ENCODE data around the gene CDC42BPA.
A peak's percentile ranks its signal among the peaks of the same experiment; 100 is the strongest.
"Not testable (repeated sequence)": the region's sequence is repeated elsewhere in the genome, so short reads cannot be mapped to it uniquely, and the experiment has no call there.

The CDC42BPA gene

DNA sequence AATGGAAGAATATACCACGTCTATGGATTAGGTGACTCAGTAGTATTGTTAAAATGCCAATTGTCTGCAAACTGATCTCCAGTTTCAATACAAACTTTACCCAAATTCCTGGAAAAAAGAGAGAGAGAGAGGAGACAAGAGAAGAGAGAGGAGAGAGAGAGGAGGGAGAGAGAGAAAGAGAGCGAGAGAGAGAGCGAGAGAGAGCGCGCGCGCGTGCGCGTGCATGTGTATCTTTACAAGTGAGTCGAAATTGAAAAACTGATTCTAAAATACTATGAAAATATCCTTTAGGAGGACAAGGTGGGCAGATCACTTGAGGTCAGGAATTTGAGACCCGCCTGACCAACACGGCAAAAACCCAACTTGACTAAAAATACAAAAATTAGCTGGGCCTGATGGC lies 65.2 kb downstream of the CDC42BPA start:
- no peak for DNase-seq

DNA sequence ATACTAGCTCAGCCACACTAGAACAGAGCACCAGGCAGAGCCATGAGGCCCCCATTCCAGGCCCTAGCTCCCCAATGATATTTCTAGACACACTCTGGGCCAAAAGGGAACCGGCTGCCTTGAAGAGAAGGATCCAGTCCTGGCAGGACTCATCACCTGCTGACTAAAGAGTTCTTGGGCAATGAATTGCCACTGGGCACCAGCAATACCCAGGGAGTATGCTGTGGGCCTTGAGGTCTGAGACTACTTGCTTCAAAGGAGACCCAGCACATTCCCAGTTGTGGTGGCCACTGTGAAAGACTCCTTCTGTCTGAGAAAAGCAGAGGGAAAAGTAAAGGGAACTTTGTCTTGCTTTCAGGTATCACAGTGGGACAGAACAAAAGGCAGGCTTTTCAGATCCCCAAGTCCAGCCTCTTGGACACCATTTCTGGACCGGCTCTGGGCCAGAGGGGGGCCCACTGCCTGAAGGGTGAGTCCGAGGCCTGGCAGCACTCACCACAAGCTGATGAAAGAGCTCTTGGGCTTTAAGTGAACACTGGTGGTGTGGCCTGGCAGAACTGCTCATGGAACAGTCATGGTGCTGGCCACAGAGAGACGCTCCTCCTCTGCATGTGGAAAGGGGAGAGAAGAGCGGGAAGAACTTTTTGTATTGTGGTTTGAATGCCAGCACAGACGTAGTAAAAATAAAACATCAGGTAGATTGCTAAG lies 72.5 kb downstream of the CDC42BPA start:
- DNase-seq, result no peak

GRCh38 chr1:227244339-227245118 lies 73.8 kb downstream of the CDC42BPA start:
- DNase-seq, result peak; percentile 22

GRCh38 chr1:227242811-227243682 lies 75.2 kb downstream of the CDC42BPA start:
- DNase-seq, result no peak

- no peak for DNase-seq
Measured at GRCh38 chr1:227240983-227241382, 77.3 kb downstream of the CDC42BPA start.

- peak; percentile 89 for DNase-seq
Measured at GRCh38 chr1:227234998-227235405, 83.3 kb downstream of the CDC42BPA start.

DNA sequence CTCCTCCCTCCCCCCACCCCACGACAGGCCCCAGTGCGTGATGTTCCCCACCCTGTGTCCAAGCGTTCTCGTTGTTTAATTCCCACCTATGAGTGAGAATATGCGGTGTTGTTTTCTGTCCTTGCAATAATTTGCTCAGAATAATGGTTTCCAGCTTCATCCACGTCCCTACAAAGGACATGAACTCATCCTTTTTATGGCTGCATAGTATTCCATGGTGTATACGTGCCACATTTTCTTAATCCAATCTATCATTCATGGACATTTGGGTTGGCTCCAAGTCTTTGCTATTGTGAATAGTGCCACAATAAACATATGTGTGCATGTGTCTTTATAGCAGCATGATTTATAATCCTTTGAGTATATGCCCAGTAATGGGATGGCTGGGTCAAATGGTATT lies 87.2 kb downstream of the CDC42BPA start:
- not testable (repeated sequence) for DNase-seq

GRCh38 chr1:227228201-227228600 lies 90.1 kb downstream of the CDC42BPA start:
- no peak for DNase-seq

GRCh38 chr1:227227761-227228160 lies 90.5 kb downstream of the CDC42BPA start:
- DNase-seq, result no peak

- DNase-seq, result peak; percentile 76
Measured at GRCh38 chr1:227225715-227226346, 92.5 kb downstream of the CDC42BPA start.

GRCh38 chr1:227223171-227223806 lies 95.0 kb downstream of the CDC42BPA start:
- peak; percentile 55 for DNase-seq

DNA sequence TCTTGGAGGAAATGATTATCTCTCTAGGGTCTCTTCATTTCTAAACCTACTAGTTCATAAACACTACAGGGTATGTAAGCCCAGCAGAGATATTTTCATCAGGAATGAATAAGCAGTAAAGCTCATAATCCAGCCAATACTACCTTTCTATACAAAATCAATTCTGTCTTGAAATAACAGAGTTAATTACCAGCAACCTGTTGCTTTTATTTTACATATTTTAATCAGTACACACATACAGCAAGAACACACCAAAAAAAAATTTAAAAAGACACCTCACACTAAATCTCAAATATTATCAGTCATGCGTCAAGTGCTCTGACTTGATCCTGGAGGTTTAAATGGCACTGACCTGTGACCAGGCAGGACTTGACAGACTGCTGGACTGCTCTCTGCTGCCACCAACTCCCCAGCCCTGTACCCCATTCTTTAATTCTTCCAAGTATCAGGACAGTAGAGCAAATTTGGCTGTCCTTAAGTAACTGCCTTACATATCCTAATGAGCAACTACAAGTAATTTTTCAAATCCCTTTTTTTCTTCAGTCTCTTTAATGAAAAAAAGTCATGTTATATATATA lies 98.5 kb downstream of the CDC42BPA start:
- DNase-seq, result peak; percentile 35

DNA sequence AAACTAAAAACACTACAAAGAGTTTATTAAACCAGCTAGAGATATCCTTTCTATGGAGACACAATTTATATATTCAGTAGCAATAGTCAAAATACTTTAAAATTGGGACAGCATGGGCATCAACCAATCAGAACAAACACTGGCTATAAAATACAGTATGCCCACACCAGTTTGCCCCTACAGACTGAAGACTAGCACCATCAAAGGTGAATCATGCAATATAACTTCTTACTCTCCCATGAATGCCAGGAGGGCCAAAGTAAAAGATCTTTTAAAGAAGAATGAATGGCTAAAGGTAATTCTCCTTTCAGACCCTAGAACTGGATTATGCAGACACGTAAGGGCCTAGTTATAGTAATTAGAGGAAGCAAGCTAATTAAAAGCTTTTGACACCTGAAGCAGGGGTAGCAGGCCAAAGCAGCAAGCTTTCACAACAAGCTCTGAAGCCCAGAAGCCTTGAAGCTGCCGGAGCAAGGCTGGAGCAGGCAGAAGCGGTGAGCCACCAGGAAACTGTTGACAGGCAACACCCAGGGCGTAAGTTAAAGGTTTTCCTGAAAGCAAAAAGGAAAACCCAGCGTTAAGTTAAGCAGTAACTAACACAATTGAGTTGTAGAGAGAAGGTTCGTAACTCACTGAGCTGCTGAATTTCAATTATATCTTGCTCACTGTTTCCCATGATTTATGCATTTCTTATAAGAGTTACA lies 99.3 kb downstream of the CDC42BPA start:
- DNase-seq, result peak; percentile 36

DNA sequence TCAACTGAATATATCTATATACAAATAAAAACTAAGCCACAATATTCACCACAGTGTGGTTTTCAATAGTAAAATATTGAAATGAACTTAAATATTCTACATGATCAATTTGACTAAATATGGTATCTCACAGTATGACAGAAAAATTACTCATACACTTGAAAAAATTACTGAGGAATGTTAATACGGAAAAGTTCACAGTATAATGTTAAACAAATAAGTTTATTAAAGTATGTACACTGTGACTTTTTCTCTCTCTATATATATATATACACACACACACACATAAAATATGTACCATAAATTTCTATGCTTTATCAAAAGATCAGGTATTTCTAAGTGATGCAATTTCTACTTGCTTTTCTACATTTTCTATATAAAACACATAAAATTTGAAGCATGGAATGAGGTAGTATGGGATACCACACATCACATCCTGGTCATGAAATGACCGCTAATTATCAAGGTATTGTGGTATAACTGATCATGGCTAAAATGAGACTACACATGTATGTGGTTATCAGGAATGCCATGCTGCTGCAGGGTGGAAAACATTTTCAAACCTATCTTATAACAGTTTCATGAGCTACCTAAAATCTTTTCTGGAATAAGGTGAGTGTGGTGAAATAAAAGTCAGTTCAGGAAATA lies 102.3 kb downstream of the CDC42BPA start:
- DNase-seq, result no peak

- DNase-seq, result no peak
Measured at GRCh38 chr1:227214207-227214606, 104.1 kb downstream of the CDC42BPA start.

GRCh38 chr1:227213426-227213825 lies 104.9 kb downstream of the CDC42BPA start:
- no peak for DNase-seq

DNA sequence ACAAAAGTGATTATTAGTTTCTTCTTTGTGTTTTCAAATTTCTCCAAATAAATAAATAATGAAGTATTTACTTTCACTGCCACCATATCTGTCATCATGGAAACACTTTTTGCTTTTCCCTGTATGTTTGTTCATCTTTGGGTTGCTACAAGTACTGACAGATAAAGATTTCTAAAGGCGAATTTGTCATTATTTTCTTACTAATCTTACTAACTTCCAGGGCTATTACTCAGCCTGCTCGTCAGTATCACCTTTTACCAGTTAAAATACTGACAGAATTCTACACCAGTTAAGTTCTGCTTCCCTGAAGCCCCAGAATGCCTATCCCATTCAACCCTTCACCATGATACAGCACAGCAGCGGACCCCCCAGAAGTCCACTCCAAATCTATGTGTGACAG lies 106.1 kb downstream of the CDC42BPA start:
- DNase-seq, result no peak

DNA sequence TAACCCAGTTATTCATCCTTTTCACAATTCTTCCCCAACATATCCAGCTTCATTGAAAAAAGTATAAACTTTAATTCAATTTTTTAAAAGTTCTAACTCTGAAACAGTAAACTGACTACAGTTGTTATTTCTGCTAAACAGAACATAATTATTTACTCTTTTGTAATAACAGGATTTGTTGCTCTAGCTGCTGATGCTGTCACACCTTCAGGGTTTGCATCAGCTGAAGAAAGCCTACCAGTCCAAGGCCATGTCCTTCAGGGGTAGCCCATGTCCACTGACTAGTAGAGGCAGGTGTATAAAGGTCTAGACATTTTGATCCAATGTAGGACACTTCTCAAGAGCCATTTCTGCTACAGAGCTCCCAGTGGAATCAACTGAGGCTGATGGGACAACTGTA lies 107.7 kb downstream of the CDC42BPA start:
- DNase-seq, result no peak

GRCh38 chr1:227197064-227197463 lies 121.2 kb downstream of the CDC42BPA start:
- DNase-seq, result no peak

GRCh38 chr1:227192163-227192562 lies 126.1 kb downstream of the CDC42BPA start:
- DNase-seq, result peak; percentile 81

DNA sequence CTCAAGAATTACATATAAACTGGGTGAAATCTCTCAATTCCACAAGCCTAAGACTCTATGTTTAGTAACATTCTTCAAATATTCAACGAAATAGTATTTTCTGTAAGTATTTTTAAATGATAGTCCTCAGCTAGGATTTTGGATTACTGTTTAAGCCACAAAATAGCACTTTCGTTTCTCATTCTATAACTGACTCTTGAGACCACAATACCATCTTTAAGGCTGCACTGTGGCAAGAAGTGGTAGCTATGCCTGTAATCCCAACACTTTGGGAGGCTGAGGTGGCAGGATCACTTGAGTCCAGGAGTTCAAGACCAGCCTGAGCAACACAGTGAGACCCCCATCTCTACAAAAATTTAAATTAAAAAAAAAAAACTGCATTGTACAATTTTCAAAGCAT lies 126.7 kb downstream of the CDC42BPA start:
- no peak for DNase-seq

Data from hematopoietic multipotent progenitor cell treated with erythropoietin and hydrocortisone succinate and interleukin-3 and kit ligand, for 4 days (in vitro differentiated cells).